ENCODE data around the gene HOXA7. TPM values are rescaled to one million over a fixed set of nuclear protein-coding genes. Genes with fewer than 3 reads are reported as not detected.
A peak's percentile ranks its signal among the peaks of the same experiment; 100 is the strongest.

The HOXA7 gene
- total RNA-seq, 4 donors from 2014 or later = 0.26 to 9.1 (median 5.2) TPM

DNA sequence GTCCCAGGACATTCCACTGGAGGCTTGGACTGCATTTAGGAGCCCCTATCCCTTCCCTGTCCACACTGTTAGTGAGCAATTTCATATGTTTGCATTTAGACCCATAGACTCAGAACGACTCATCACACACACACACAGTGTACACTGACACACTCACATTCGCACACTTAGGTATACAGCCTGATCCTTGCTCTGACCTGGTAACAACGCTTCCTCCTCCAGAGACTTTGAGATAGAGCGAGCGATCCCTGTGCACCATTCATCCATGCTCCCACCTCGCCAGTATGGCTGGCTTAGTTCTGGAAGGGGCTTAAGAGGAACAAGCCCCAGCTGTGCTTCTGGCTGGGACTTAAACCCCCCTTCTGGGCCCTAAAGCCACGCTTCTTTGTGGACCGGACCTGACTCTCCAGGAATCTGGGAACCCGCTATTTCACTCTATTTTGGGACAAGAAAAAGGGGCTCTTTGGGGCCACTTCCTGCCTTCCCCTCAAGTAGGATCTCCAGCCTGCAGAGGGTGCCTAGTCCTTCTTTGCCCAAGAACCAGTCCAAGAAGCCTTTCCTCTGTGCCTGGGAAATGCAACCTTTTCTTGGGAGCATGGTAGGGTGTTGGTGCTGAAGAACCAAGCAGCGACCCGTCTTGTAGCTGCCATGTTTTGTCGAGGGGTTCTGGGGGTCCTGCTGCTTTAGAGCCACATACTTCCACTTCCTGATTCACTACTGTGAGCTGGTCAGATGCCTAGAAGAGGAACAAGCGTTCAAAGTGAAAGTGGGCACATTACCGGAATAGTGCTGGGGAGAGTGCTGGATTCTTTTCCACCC is 44.5 kb upstream of the HOXA7 start:
- H3K4me3 ChIP-seq = peak overlapping the region in 1 of 2 donors; percentile 24
- no peaks in the 10 kb centered on the region for H3K9me3 ChIP-seq
- H3K27me3 ChIP-seq = peaks cover 47 to 80% of the 10 kb centered on the region in 2 donors
- H3K27ac ChIP-seq = peak overlapping the region in 1 of 2 donors; percentile 8
- intact Hi-C loops (cut with DNase I; ENCODE audit: low total_unique reads) = no loop called here
- no peak for TF ChIP-seq POLR2A (IDR thresholded peaks at IDR 0.05)
- H3K4me1 ChIP-seq = peaks cover 0 to 11% of the 10 kb centered on the region in 2 donors
- H3K36me3 ChIP-seq = no peaks in the 10 kb centered on the region
- no peak for DNase-seq

GRCh38 chr7:27199849-27200760 is 43.6 kb upstream of the HOXA7 start, which contains the start of gene HOXA13:
TSS of gene HOXA13 (minus strand) at chr7:27200091. CDS start at chr7:27200077, 14 bp downstream.
- intact Hi-C loops (cut with DNase I; ENCODE audit: low total_unique reads) = no loop called here
- H3K27me3 ChIP-seq = peaks cover 46 to 79% of the 10 kb centered on the region in 2 donors
- H3K4me3 ChIP-seq = peak within 1 kb of the TSS; percentile 24 to 39
- DNase-seq = no peak
- no peaks in the 10 kb centered on the region for H3K36me3 ChIP-seq
- peak within 1 kb of the TSS; percentile 55 to 68 for H3K27ac ChIP-seq
- H3K4me1 ChIP-seq = peaks cover 0 to 11% of the 10 kb centered on the region in 2 donors
- TF ChIP-seq CTCF (IDR thresholded peaks at IDR 0.05) (no peak), POLR2A (IDR thresholded peaks at IDR 0.05) (no peak)
- H3K9me3 ChIP-seq = no peaks in the 10 kb centered on the region

DNA sequence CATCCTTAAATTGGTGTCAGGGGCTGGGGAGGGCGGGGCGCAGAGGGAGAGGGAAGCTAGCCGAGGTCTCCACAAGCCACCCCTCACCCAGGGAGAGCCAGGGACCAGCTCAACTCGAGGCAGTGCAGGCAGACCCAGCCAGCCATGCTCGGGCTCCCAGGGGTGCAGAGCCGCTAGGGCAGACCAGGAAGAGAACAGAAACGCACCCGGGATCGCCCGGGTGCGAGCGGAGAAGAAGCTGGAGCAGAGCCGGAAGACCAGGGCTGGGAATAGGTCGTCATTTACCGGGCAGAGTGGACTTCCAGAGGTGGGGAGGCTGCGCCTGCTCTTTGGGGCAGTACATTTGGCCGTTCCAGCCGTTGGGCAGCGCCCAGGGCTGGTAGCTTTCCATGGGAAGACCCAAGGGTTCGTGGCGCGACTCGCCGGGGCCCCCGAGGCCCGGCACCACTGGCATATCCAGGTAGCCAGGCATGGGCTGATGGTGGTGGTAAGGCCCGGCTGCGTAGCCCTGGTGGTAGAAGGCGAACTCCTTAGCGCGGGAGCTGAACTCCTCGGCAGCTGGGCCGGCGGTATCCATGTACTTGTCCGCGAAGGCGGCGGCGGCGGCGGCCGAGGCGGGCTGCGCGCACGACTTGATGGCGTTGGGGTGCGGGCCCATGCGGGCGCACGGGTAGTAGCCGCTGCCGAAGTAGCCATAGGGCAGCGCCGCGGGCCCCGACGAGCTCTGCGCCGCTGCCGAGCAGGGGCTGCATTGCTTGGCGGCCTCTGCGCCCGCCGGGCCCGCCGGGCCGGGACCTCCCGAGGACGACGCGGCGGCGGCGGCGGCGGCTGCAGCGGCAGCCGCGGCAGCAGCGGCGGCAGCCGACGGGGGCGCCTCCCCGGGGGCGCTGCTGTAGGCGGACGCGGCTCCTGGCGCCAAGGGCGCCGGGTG is 42.7 kb upstream of the HOXA7 start:
- Histone ChIP-seq H3K27ac (peak overlapping the region; percentile 55 to 68), H3K27me3 (peaks cover 39 to 69% of the 10 kb centered on the region in 2 donors), H3K4me3 (peak overlapping the region; percentile 20 to 37), H3K36me3 (no peaks in the 10 kb centered on the region), H3K9me3 (no peaks in the 10 kb centered on the region), H3K4me1 (peaks cover 0 to 11% of the 10 kb centered on the region in 2 donors)
- intact Hi-C loops (cut with DNase I; ENCODE audit: low total_unique reads) = no loop called here
- TF ChIP-seq POLR2A (IDR thresholded peaks at IDR 0.05) (no peak), CTCF (IDR thresholded peaks at IDR 0.05) (no peak)
- DNase-seq = no peak

DNA sequence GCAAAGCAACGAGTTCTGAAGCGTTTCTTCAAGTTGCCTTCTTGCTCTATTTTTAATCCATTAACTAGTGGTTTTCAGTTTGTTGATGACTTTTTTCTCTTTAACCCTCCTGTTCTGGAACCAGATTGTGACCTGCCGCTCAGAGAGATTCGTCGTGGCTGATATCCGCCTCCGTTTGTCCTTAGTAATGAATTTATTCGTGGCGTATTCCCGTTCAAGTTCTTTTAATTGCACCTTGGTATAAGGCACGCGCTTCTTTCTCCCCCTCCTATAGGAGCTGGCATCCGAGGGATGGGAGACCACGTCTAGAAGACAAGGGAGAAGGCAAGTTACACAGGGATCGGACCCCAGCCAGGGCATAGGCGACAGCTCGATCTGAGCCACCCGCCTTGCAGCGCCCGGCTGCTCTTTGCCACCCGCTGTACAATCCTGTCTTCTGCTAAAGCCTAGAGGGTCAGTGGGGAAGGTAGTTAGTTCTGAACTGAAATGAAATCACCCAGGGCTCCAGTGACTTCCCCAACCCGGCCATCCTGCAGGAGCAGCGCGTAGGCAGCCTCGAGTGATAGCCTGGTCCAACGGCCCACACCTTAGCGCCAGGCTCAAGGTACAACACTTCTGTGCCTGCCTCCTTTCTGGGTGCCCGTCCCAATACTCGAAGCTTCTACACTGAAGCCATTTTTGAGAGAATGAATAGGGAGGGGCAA is 41.8 kb upstream of the HOXA7 start:
- Histone ChIP-seq H3K27ac (peak overlapping the region; percentile 55 to 68), H3K36me3 (no peaks in the 10 kb centered on the region), H3K27me3 (peaks cover 36 to 62% of the 10 kb centered on the region in 2 donors), H3K4me1 (peaks cover 0 to 11% of the 10 kb centered on the region in 2 donors), H3K4me3 (peak overlapping the region; percentile 20 to 37), H3K9me3 (no peaks in the 10 kb centered on the region)
- DNase-seq = no peak
- intact Hi-C loops (cut with DNase I; ENCODE audit: low total_unique reads) = no loop called here
- no peak for TF ChIP-seq CTCF (IDR thresholded peaks at IDR 0.05)
- TF ChIP-seq POLR2A (IDR thresholded peaks at IDR 0.05) = no peak
